Stimulated activated CD8-positive, alpha-beta memory T cell treated with anti-CD3 and anti-CD28 coated beads, Interleukin-4, amount 100 ng/mL, for 24 hours (primary cell): Measurements from ENCODE around the gene ARHGEF17.

Source experiments
- DNase-seq: peaks from one replicate; pipeline ENCODE4 v3.0.0-alpha.2; 2020; ENCODE audit warnings: low read depth

ARHGEF17 gene

DNA sequence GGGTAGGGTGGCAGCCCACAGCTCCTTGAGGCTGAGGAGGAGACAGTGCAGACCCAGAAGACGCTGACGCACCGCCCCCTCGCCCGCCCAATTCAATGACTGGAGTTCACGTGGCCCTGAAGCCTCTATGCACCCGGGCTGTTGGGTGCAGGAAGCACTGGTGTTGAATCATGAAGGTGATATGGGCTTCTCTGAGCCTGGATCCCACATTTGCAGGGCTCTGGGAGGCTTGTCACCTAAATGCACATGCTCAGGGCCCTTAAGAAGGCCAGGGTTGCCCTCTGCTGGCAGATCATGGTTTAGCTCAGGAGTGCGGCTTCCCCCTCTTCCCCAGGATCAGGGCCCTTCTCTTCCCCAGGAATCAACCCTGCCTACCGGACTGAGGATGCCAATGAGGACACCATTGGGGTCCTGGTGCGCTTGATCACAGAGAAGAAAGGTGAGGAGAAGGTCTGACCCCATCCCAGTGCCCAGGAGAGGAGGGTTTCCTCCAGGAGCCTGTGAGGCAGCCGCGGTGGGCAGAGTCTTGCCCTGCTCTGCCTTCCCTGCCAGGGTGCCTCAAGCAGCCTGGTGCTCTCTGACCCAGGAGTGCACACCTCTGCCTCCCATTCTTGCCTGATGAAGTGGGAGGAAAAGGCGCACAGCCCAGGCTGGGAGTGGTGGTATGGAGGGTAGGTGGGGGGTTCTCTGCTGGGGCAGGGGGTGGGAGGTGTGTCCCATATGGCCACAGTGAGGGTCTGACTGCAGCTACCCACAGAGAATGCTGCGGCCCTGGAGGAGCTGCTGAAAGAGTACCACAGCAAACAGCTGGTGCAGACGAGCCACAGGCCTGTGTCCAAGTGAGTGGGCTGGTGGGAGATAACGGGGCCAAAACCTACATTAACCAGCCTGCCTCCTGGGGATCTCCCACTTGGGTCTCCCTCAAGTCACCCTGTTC is 85.7 kb downstream of the ARHGEF17 start:
- DNase-seq, result peak; percentile 48

DNA sequence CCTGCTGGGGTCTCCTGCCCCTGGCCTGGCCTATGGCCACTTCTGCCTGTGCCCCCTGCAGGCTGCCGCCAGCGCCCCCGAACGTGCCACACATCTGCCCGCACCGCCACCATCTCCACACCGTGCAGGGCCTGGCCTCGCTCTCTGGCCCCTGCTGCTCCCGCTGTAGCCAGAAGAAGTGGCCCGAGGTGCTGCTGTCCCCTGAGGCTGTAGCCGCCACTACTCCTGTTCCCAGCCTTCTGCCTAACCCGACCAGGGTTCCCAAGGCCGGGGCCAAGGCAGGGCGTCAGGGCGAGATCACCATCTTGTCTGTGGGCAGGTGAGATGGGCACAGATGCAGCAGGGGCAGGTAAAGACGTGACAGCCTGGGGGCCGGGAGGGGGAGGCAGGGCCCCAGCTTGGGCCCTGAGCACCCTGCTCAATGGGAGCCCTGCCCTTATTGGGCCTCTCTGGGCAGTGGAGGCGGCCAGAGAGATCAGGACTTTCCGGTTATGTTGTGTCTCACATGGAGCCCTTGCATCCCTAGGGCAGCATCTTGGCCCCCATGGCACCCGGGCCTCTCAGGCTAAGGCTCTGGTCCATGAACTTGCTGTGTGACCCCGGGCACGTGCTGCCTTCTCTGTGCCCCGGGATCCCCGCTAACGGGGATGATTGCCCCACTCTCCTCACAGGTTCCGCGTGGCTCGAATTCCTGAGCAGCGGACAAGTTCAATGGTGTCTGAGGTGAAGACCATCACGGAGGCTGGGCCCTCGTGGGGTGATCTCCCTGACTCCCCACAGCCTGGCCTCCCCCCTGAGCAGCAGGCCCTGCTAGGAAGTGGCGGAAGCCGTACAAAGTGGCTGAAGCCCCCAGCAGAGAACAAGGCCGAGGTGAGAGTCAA is 86.6 kb downstream of the ARHGEF17 start:
- no peak for DNase-seq

DNA sequence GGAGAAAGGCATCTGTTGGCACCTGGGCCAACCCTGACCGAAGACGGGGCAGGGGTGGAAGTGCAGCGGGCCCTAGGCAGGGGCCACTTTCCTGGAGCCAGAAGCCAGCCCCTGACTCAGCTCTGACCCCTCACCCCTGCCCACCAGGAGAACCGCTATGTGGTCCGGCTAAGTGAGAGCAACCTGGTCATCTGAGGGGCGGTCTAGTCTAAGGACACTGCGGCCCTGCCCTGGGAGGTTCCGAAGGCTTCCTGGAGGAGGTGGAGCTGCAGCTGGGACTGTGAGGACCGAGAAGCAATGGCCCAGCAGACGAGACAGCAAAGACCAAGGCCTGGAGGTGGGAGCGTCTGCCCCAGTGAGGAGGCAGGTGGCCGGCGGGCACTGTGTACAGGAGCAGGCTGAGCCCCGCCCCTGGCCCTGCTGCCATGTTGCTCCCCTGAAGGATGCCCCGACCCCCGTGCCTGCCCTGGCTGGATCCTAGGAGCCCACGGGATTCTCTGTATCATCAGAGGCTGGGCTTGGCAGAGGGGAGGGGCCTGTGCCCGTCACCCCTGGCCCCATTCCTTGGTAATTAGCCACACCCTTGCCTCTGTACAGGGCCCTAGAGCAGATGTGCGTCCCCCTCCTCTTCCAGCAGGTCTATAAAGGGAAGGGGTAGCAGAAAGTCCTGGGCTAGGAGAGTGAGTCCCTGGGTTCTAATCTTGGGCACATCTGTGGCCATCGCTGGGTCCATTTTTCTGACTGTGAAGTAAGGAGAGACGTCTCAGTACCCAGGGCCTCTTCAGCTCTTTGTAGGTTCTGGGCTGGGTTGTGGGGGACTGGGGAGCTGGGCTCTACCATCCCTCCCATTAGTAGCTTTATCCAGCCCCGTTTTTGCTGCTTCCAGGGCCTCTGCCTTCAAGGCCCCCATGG is 87.5 kb downstream of the ARHGEF17 start:
- no peak for DNase-seq

DNA sequence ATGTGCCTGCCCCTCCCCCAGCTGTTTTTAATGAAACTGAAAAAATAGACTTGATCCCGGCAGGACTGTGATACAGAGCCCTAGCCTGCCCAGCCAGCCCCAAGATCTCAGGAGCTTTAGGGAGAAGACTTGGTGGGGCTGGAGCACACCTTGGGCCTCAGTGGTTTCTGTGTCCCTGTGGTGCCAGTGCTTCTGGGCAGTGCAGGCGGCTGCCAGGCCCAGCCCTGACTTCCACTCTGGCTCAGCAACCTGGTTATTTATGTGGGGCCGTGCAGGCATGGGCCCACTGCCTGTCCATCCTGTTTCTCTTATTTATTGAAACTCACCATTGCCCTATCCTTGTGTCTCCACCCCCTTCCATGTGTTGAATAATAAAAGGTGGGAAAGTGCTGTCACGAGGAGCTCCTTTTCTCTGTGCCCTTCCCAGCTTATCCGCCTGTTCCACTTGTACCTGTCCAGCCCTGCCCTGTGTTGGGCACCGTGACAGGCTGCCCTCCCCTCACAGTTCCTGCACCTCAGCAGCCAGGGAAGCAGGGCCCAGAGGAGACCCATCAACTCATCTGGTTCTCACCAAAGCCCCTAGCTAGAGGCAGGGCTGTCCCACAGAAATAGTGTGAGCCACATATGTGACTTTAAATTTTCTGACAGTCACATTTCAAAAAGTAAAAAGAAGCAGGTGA is 88.3 kb downstream of the ARHGEF17 start:
- DNase-seq, result no peak

DNA sequence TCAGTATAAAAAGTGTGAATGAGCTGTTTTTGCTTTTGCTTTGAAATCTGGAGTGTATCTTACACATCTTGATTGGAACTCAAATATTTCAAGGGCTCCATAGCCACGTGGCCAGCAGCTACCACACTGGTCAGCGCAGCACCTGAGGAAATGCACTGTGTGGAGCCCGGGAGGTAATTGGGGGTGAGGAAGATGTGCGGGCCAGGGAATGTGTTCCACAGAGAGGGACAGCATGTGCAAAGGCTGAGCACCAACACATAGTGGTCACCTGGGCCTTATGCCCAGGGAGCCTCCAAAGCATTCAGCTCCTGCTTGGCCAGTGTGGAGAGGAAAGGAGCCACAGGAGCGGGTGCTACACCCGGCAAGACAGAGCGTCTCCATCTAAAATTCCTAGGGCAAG is 88.9 kb downstream of the ARHGEF17 start:
- no peak for DNase-seq

DNA sequence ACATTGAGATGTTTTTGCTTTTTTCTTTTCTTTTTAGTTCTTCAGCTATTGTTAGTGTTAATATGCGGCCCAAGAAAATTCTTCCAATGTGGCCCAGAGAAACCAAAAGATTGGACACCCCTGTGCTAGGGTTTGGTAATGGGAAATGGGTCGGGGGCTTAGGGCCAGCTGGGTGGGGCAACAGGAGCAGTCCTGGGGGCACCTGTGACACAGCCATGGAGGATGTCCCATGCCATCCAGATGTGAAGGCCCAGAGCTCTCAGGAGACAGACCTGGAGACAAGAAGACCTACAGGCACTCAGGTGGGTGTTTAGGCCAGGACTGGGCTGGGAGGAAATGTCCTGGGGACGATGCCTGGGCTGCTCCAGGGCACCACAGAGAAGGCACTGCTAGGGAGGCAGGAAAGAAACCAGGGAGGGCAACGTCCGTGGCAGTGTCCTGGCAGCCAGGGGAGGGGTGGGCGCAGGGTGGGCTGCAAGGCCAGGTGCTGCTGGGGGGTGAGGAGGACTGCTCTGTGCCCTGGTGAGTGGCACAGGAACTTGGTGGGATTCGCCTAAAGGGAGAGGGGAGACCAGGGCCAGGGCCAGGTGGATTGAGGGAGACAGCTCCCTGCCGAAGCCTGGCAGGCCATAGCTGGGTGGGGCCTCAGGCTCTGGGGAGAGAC is 89.5 kb downstream of the ARHGEF17 start:
- no peak for DNase-seq

DNA sequence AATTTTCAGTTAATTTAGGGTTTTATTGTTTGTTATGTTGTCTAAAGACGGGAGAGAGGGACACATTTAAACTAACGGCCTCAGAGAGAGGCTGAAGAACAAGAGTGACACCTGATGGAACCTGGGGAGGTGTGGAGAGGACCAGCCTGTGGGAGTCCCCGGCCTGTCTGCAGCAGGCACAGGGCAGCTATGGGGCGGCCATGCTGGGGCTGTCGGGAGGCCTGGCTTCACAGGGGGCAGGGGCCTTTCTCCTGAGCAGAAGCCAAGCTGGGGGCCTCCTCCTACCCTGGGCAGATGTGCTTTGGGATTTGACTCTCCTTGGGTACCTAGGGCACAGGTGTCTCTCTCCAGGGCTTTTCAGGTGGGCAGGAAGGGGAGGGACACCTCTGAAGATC is 90.1 kb downstream of the ARHGEF17 start:
- no peak for DNase-seq

DNA sequence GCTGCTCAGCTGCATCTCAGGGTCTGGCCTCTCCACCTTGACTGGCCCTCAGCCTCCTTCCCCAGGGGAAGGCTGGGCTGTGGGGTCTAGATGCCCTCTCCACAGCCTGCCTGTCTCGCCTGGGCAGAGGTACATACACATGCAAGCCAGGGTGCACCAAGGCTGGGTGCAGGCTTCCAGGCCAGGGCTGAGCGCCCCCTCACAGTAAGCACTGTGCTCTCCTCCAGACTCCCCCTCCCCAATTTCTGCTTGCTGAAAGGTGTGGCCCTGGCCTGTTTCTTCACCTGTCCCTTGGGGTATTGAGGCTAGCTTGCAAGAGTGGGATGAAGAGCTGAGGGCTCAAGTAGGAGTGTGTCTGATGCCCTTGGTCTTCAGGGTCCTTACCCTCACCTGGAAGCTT is 90.6 kb downstream of the ARHGEF17 start:
- DNase-seq, result no peak

DNA sequence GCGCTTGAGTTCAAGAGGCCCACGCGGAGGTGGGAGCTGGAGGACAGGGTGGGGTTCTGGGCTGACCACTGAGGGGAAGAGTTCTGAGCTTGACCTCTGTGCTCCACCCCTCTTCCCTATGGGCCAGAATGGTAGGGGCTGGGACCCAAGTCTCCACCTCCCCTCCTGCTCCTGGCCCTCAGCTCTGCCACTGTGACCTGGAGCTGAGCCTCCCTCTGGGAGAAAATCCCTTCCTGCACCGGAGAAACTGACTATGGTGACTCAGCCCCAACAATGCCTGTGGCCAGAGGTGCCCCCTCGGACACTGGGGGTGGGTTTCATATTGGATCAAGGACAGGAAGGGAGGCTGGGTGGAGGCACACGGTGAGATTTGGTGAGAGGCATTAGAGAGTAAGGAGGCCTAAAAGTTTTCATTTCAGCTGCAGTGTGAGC is 91.1 kb downstream of the ARHGEF17 start:
- DNase-seq, result no peak

DNA sequence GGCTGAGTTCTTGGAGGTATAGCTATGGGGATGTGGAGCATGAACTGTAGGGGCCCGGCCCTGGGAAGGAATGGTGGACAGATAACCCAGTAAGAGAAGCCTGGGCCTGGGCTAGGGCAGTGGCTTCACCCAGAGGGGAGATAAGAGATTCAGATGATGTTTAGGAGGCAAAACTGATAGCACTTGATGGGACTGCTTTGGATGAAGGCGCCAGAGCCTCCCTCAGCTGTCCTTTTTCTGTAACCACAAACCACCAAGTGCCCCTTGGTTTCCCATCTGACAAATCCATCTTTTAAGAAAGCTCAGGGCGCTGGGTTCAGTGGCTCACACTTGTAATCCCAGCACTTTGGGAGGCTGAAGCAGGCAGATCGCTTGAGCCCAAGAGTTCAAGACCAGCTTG is 91.6 kb downstream of the ARHGEF17 start:
- no peak for DNase-seq

DNA sequence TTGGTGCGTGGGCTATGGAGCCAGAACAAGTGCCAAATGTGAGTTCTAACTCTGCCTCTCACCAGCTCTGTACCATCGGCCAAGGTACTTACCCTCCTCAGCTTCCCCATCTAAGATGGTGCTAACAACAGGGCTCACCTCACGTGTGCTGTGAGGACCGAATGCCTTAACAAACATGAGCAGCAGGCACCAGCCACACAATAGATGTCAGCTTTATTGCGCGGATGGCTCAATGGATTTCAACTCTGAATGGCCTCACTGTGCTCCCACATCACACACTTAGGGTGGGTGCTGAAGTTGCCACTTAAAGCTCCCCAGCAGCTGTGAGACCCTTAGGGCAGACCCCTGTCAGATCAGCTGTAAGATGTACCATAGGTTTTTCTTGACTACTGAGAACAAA is 92.2 kb downstream of the ARHGEF17 start:
- DNase-seq, result no peak

DNA sequence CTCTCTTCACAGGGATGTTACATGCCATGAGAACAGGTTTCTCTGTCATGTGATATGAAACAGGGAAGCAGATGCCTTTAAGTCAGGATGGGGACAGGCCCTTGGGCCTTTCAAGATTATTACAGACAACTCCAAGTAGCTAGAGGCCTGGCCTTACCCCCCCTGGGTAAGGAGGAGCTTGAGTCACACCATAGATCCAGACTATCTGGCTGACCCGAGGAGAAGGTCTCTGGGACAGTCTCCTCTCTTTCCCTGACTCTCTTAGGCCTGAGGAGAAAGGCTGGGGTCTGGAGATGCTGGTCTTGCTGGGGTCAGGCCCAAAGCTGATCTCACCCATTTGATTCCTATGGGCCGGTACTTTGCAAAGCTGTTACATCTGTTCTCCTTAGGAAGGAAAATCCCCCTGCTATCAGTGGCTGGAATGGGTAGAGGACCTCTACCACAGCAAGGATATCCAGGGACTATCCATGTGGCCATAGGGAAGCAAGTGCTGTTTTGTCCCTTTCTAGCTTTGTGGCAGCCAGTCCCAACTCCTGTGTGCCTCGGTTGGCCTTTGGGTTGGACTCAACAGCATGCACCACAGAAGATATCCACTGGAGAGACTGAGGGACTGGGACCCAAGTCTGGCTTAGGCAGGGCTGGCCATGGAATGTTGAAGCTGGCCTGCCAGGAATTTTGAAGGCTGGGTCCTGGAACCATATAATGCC is 93.3 kb downstream of the ARHGEF17 start:
- DNase-seq, result no peak

DNA sequence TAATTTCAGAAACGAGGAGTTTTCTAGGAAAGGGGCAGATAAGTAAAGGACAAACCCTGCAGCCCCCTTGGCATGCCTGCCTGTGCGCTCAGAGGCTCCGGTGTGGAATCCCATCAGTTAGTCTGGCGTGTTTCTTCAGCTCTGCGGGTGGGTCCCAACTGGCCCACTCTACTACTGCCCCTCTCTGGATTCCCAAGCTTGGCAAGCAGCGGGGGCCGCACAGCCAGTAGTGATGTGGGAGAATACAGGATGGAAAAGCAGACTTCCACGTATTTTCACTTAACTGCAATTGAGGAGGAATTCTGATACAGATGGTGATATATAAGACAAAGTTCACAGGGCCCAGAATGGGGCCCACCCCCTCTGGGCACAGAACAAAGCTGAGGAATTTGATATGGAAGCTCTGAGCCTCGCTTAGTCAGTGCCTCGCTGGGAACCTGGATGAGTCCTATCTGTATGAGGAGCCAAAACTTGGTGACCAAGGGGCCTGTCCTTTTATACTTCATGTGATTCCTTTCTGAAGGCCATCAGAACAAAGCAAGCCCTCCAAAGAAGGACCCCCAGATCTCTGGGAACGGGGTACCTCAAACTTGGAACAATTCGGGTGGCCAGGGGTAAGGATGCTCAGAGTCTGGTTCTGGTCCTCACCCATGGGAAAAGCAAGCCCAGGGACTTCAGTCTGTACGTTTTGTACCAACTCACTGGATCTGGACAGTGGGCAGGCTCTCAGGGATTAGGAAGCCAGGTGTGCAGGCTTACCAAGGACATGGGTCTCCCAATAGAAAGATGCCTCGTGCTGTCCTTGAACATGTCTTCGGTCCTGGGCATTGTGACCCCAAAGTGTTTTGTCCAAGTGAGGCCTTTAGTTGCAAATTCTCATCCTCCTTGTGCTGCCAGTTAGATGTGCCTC is 94.1 kb downstream of the ARHGEF17 start:
- no peak for DNase-seq

DNA sequence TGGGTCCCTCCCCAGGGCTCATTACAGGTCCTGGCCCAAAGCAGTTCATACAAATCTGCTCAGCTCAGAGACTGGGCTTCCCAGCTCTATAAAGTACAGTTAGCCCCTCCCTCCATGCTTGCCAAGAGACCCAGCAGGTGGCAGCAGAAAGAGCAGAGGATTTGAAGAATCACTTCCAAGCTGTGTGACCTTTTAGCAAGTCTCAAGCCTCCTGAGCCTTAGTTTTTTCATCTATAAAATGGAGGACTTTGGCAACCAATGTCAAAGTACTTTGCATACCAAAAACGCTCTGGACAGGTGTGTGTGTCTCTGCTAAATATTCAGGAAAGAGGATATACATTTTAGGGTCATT is 94.7 kb downstream of the ARHGEF17 start:
- no peak for DNase-seq

DNA sequence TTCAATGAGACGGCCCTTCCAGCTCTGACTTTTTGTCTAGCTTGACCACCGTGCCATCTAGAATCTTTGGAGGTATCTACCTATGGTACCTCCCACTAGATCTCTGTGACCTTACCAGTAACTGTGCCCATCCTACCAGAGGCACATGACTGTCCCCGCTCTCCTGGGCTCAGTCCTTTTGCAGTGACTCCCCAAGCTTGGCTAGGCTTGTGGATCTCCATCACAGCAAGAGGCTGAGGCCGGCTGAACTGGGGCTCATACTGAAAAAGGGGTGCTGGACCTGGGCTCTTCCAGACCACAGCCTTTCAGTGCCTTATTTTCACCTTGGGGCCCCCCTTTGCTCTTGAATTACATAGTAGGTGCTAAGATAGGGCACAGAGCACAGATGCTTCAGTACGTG is 95.5 kb downstream of the ARHGEF17 start:
- DNase-seq, result no peak

DNA sequence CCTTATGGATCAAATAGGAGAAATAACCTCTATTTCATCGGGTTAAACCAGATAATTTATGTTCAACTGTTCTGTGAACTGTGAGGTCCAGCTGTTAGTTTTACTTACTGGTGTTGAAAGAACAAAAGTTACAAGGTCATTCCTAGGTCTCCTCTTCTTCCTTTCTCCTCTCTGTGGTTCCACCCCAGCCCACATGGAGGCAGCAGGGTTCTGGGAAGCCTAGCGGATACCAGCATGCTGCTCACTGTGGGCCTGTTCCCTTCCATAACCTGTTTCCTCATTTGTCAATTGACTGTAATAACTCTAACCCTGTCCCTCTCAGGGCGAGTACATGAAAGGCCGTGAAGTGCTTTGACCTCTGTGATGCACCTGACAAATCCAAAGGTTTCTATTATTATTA is 96.0 kb downstream of the ARHGEF17 start:
- DNase-seq, result no peak

DNA sequence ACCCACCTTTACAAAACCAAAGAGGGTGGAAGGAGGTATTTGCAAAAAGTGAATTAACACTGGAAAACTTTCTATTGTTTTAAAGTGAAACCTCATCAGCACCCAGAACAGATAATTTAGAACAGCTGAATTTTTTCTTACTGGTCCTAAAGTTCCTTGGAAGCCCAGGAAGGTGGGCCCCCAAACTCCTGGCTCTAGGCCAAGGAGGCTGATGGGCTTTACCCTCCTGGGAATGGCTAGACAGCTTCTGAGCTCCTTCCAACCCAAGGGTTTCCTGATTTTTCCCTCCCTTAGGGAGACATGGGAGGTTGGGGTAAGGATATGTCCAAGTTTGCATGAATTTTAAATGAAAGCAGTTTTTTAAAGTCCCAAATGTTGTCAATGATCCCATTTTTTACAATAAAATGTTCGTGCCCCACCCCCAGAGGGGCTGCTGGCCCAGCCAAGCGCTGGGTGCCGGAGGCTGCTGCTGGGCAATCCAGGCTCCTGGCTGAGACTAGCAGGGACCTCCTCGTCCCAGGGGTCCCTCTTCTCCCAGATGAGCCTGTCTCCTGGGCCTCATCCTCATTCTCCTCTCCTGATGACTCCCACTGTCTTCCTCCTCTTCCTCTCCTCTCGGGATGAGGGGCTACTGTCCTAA is 96.5 kb downstream of the ARHGEF17 start:
- no peak for DNase-seq

DNA sequence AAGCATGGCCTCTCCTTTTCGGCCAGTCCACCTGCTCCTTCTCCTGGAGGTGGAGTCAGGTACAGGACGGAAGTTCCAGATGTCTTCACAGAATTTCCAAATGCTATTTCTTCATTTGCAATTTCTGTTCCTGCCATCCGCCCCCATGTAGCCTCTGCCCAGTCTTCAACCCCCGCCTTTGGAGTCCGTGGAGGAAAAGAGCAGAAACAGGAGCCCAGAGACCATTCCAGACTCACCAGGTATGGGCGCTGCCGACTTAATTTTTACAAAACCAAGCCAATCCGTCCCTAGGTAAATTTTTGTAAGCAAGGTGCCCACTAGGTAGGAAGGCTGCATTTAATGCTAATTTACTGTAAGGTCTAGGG is 97.1 kb downstream of the ARHGEF17 start:
- DNase-seq, result no peak

DNA sequence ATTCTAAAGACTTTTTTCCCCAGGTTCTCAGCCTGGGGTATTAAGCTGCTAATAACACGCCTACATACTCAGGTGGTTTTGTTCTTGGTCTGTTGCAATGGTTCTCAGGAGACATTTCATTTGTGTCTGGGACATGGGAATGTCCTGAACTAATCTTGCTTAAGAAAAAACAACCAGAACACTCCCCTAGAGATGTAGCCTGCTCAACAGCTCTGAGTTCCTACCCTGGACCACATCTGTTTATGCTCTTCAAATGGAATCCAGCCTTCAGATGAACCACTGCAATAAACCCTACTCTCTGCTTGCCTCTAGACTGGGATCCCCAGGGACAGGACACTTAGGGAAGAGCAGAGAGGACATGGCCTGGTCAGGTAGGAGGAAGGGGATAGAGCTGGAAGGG is 98.1 kb downstream of the ARHGEF17 start:
- DNase-seq, result no peak
